ENCODE measurements around the gene KDM4B. TPM values are rescaled to one million over a fixed set of nuclear protein-coding genes. Genes with fewer than 3 reads are reported as not detected.

KDM4B gene
- total and polyA plus RNA-seq, 2 of the 8 experiments (the other 6 are each of a cell fraction or from before 2014, with no cell fraction given) = 12.0 to 31.9 TPM

- Histone ChIP-seq H2BK120ac (replicated peaks; ENCODE audit: low read depth, low read length) (no peak overlapping the region), H3K27ac (ENCODE audit: low read depth, low read length) (no peak overlapping the region)
- WGBS, 2 experiments (ENCODE audit: extremely low coverage in 1 of 2, insufficient coverage in 1 of 2, insufficient read length in 1 of 2, insufficient replicate concordance in 2 of 2, low coverage in 1 of 2, low lambda C conversion rate in 2 of 2, missing lambda C conversion rate in 1 of 2) = 87% methylated on average over 5 of the region's 5 CpGs; no CpG with 5 or more reads in 1 of the 2 experiments
- TF ChIP-seq CREB1 (IDR thresholded peaks at IDR 0.05) (no peak), EP300 (IDR thresholded peaks at IDR 0.05; ENCODE audit: borderline replicate concordance in 1 of 2, low read depth in 2 of 2, low read length in 2 of 2) (no peak), CHD2 (IDR thresholded peaks at IDR 0.05; ENCODE audit: low read length) (peak; percentile 46; the same call in 1 of the 2 replicates), GTF2F1 (IDR thresholded peaks at IDR 0.05; ENCODE audit: borderline replicate concordance, low read depth, low read length) (no peak), MAX (IDR thresholded peaks at IDR 0.05) (peak; percentile 35; the same call in 1 of the 2 replicates), TBP (IDR thresholded peaks at IDR 0.05; ENCODE audit: low read depth, low read length) (no peak), EGR1 (IDR thresholded peaks at IDR 0.05; ENCODE audit: borderline replicate concordance, low read depth, low read length) (no peak), MAFK (IDR thresholded peaks at IDR 0.05; ENCODE audit: low read depth, low read length) (no peak), RAD21 (IDR thresholded peaks at IDR 0.05 in 1 of 2, conservative IDR thresholded peaks at IDR 0.05 in 1 of 2; ENCODE audit: low read depth in 2 of 2, low read length in 2 of 2) (no peak)
These were observed 88.9 kb downstream of the KDM4B start for GRCh38 chr19:5057860-5058259.

More at GRCh38 chr19:5057860-5058259, 88.9 kb downstream of the KDM4B start:
- Histone ChIP-seq H3K18ac (ENCODE audit: extremely low read depth, low read length) (no peak overlapping the region), H3K9me3 (ENCODE audit: insufficient read depth in 2 of 2, low read depth in 1 of 2, low read length in 1 of 2) (peaks cover 7 to 8% of the 10 kb centered on the region in 2 experiments; a peak in 3 of 4 replicates), H3K14ac (ENCODE audit: insufficient read length) (no peak overlapping the region), H3K4me3 (ENCODE audit: extremely low read depth in 1 of 4, insufficient read depth in 2 of 4, low read depth in 3 of 4, low read length in 4 of 4) (no peak overlapping the region), H3K4me1 (replicated peaks in 1 of 4; ENCODE audit: control insufficient read depth in 3 of 4, insufficient read depth in 4 of 4, low read length in 3 of 4) (peaks cover 0 to 9% (median 0%) of the 10 kb centered on the region in 4 experiments; a peak in 3 of 7 replicates), H3K9ac (replicated peaks in 1 of 4; ENCODE audit: extremely low read depth in 1 of 4, low read depth in 3 of 4, low read length in 3 of 4) (no peak overlapping the region), H4K5ac (ENCODE audit: insufficient read length, low read depth, low read length) (no peak overlapping the region), H3K4ac (replicated peaks; ENCODE audit: insufficient read length, low read depth, low read length) (no peak overlapping the region), H4K20me1 (replicated peaks in 1 of 2; ENCODE audit: control insufficient read depth in 1 of 2, insufficient read depth in 2 of 2, low read length in 2 of 2) (peaks cover 0 to 7% of the 10 kb centered on the region in 2 experiments), H3K23ac (ENCODE audit: insufficient read length) (no peak overlapping the region), H3K27me3 (replicated peaks in 1 of 4; ENCODE audit: control insufficient read depth in 3 of 4, extremely low read depth in 1 of 4, insufficient read depth in 3 of 4, low read length in 3 of 4) (no peaks in the 10 kb centered on the region), H2BK15ac (ENCODE audit: low read length) (no peak overlapping the region), H2AK5ac (ENCODE audit: low read depth, low read length) (no peak overlapping the region), H3K36me3 (ENCODE audit: control insufficient read depth in 2 of 4, insufficient read depth in 4 of 4, low read length in 3 of 4) (peaks cover 0 to 7% (median 3%) of the 10 kb centered on the region in 4 experiments; a peak in 3 of 8 replicates), H2AFZ (ENCODE audit: low read length) (no peak overlapping the region), H3K79me2 (ENCODE audit: control insufficient read depth in 1 of 2, insufficient read depth in 2 of 2, low read length in 2 of 2) (no peaks in the 10 kb centered on the region), H3K56ac (replicated peaks; ENCODE audit: insufficient read length, low read depth, low read length) (no peak overlapping the region), H2BK12ac (ENCODE audit: low read depth, low read length) (no peak overlapping the region), H3K4me2 (ENCODE audit: insufficient read depth in 1 of 2, low read depth in 2 of 2, low read length in 2 of 2) (no peak overlapping the region), H2BK20ac (ENCODE audit: low read length) (no peak overlapping the region), H4K91ac (replicated peaks; ENCODE audit: insufficient read length, low read length) (no peak overlapping the region), H3K23me2 (ENCODE audit: low read depth, low read length) (no peaks in the 10 kb centered on the region), H3K79me1 (ENCODE audit: low read depth, low read length) (peaks cover 2% of the 10 kb centered on the region; the same call in 1 of the 2 replicates), H4K8ac (ENCODE audit: extremely low read depth, insufficient read depth, low read length) (no peak overlapping the region), H2BK5ac (ENCODE audit: low read depth, low read length) (peak overlapping the region; percentile 26)
- FAIRE-seq (no peak), DNase-seq (ENCODE audit: low read depth in 1 of 2, low spot score in 2 of 2) (no peak)
- ChIA-PET CTCF (ENCODE audit: partially characterized antibody) (interaction anchor here (1.1 to 3.3 kb wide), 5 partner anchors 8 to 79 kb away, joined by 3 to 10 read pairs (median 5); no protein-coding TSS in a partner anchor), POLR2A (ENCODE audit: partially characterized antibody) (no interaction called here)
